SK-N-SH treated with all-trans-retinoic acid at 6 μM for 48 hours (cell line): ENCODE data around the gene ELOVL2.

Experiments
- ATAC-seq: fragments of 200-7000 bp; cut with Tn5 transposase; 3 replicates; pipeline ENCODE4 v1.9.1; 2020; ENCODE audit warnings: mild to moderate bottlenecking, moderate library complexity
- ARNTL ChIP-seq: fragments of 450-650 bp; formaldehyde crosslinking; IDR thresholded peaks from 2 replicates; pipeline ENCODE4 v1.5.0; 2020; ENCODE audit warnings: low read depth, mild to moderate bottlenecking, moderate library complexity, borderline replicate concordance
- BACH2 ChIP-seq: fragments of 250-450 bp; sonication (Bioruptor Pico); IDR thresholded peaks from 2 replicates; pipeline ENCODE4 v1.9.0; 2021; ENCODE audit warnings: mild to moderate bottlenecking, borderline replicate concordance
- CSDC2 ChIP-seq: fragments of 250-450 bp; sonication (Bioruptor Pico); IDR thresholded peaks from 2 replicates; pipeline ENCODE4 v1.5.0; 2020; ENCODE audit warnings: mild to moderate bottlenecking, moderate library complexity
- CSRNP3 ChIP-seq: fragments of 250-450 bp; sonication (Bioruptor Pico); IDR thresholded peaks from 2 replicates; pipeline ENCODE4 v1.5.1; 2021; ENCODE audit warnings: mild to moderate bottlenecking, moderate library complexity
- ESRRG ChIP-seq: fragments of 250-450 bp; sonication (Bioruptor Pico); IDR thresholded peaks from 2 replicates; pipeline ENCODE4 v1.6.1; 2021; ENCODE audit warnings: mild to moderate bottlenecking
- GLIS3 ChIP-seq: fragments of 250-450 bp; sonication (Bioruptor Pico); IDR thresholded peaks from 2 replicates; pipeline ENCODE4 v1.5.0; 2020; ENCODE audit warnings: mild to moderate bottlenecking, moderate library complexity
- ISL1 ChIP-seq: fragments of 250-450 bp; sonication (Bioruptor Pico); IDR thresholded peaks from 2 replicates; pipeline ENCODE4 v2.1.2; 2022; ENCODE audit warnings: mild to moderate bottlenecking, moderate library complexity
- OSR1 ChIP-seq: fragments of 250-450 bp; sonication (Bioruptor Pico); IDR thresholded peaks from 2 replicates; pipeline ENCODE4 v1.8.0; 2022; ENCODE audit warnings: moderate library complexity, mild to moderate bottlenecking, inconsistent platforms
- POU6F1 ChIP-seq: fragments of 250-450 bp; sonication (Bioruptor Pico); IDR thresholded peaks from 2 replicates; pipeline ENCODE4 v1.8.0; 2021; ENCODE audit warnings: low read depth, mild to moderate bottlenecking, moderate library complexity, borderline replicate concordance
- PPARA ChIP-seq: fragments of 250-450 bp; sonication (Bioruptor Pico); IDR thresholded peaks from 2 replicates; pipeline ENCODE4 v1.5.0; 2020; ENCODE audit warnings: mild to moderate bottlenecking, borderline replicate concordance
- RARB ChIP-seq: fragments of 250-450 bp; sonication (Bioruptor Pico); IDR thresholded peaks from 2 replicates; pipeline ENCODE4 v1.8.0; 2021; ENCODE audit warnings: mild to moderate bottlenecking, moderate library complexity
- SNAI2 ChIP-seq: fragments of 250-450 bp; sonication (Bioruptor Pico); IDR thresholded peaks from 2 replicates; pipeline ENCODE4 v1.5.0; 2020; ENCODE audit warnings: mild to moderate bottlenecking, moderate library complexity
- TCF4 ChIP-seq: fragments of 250-450 bp; sonication (Bioruptor Pico); IDR thresholded peaks from 2 replicates; pipeline ENCODE4 v1.8.0; 2021; ENCODE audit warnings: mild to moderate bottlenecking, moderate library complexity, borderline replicate concordance
- TOX ChIP-seq: fragments of 250-450 bp; sonication (Bioruptor Pico); IDR thresholded peaks from 2 replicates; pipeline ENCODE4 v1.8.0; 2021; ENCODE audit warnings: mild to moderate bottlenecking, moderate library complexity, borderline replicate concordance
- ZC3H10 ChIP-seq: fragments of 250-450 bp; sonication (Bioruptor Pico); IDR thresholded peaks from 2 replicates; pipeline ENCODE4 v1.5.1; 2021; ENCODE audit warnings: mild to moderate bottlenecking, moderate library complexity
- ZFP3 ChIP-seq: fragments of 250-450 bp; sonication (Bioruptor Pico); IDR thresholded peaks from 2 replicates; pipeline ENCODE4 v1.5.0; 2020; ENCODE audit warnings: mild to moderate bottlenecking, moderate library complexity
- ZFP30 ChIP-seq: fragments of 450-650 bp; formaldehyde crosslinking; IDR thresholded peaks from 2 replicates; pipeline ENCODE4 v1.5.0; 2022; ENCODE audit warnings: mild to moderate bottlenecking, moderate library complexity
- ZNF565 ChIP-seq: fragments of 450-650 bp; formaldehyde crosslinking; conservative IDR thresholded peaks from 2 replicates; pipeline ENCODE4 v1.5.0; 2020; ENCODE audit warnings: low read depth, mild to moderate bottlenecking, moderate library complexity
- ZNF70 ChIP-seq: fragments of 450-650 bp; formaldehyde crosslinking; IDR thresholded peaks from 2 replicates; pipeline ENCODE4 v1.5.0; 2020; ENCODE audit warnings: mild to moderate bottlenecking, moderate library complexity
- ZNF8 ChIP-seq: fragments of 450-650 bp; formaldehyde crosslinking; IDR thresholded peaks from 2 replicates; pipeline ENCODE4 v1.5.0; 2020; ENCODE audit warnings: mild to moderate bottlenecking, moderate library complexity
- TF ChIP-seq, protein P1 (sequence below): fragments of 250-450 bp; sonication (Bioruptor Pico); IDR thresholded peaks from 2 replicates; pipeline ENCODE4 v1.5.1; 2020; ENCODE audit warnings: low read depth, mild to moderate bottlenecking, moderate library complexity
- TF ChIP-seq, protein P2 (sequence below): fragments of 250-450 bp; sonication (Bioruptor Pico); IDR thresholded peaks from 2 replicates; pipeline ENCODE4 v1.5.0; 2020; ENCODE audit warnings: mild to moderate bottlenecking, moderate library complexity

Gene ELOVL2

GRCh38 chr6:11042025-11042749 lies 1.9 kb downstream of the ELOVL2 start:
- no peak for ATAC-seq
- TF ChIP-seq ARNTL (CRISPR knock-in tag), result no peak
- TF ChIP-seq ZFP3 (CRISPR knock-in tag), result no peak
- TF ChIP-seq ZC3H10, result no peak
- TF ChIP-seq TOX, result no peak
- TF ChIP-seq RARB (CRISPR knock-in tag), result no peak
- TF ChIP-seq GLIS3 (CRISPR knock-in tag), result no peak

- no peak for ATAC-seq
- TF ChIP-seq BACH2 (CRISPR knock-in tag) (no peak), GLIS3 (CRISPR knock-in tag) (no peak), PPARA (no peak), ZNF565 (CRISPR knock-in tag) (no peak), ZNF8 (CRISPR knock-in tag) (no peak), ESRRG (no peak), ZFP30 (CRISPR knock-in tag) (no peak), OSR1 (CRISPR knock-in tag) (no peak), TOX (no peak), POU6F1 (no peak), SNAI2 (CRISPR knock-in tag) (no peak), ARNTL (CRISPR knock-in tag) (no peak), RARB (CRISPR knock-in tag) (no peak), CSRNP3 (CRISPR knock-in tag) (no peak), ZNF70 (no peak), TCF4 (CRISPR knock-in tag) (no peak)
- TF ChIP-seq, protein P1, sequence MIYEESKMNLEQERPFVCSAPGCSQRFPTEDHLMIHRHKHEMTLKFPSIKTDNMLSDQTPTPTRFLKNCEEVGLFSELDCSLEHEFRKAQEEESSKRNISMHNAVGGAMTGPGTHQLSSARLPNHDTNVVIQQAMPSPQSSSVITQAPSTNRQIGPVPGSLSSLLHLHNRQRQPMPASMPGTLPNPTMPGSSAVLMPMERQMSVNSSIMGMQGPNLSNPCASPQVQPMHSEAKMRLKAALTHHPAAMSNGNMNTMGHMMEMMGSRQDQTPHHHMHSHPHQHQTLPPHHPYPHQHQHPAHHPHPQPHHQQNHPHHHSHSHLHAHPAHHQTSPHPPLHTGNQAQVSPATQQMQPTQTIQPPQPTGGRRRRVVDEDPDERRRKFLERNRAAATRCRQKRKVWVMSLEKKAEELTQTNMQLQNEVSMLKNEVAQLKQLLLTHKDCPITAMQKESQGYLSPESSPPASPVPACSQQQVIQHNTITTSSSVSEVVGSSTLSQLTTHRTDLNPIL (CRISPR knock-in tag), result no peak
- TF ChIP-seq, protein P2, sequence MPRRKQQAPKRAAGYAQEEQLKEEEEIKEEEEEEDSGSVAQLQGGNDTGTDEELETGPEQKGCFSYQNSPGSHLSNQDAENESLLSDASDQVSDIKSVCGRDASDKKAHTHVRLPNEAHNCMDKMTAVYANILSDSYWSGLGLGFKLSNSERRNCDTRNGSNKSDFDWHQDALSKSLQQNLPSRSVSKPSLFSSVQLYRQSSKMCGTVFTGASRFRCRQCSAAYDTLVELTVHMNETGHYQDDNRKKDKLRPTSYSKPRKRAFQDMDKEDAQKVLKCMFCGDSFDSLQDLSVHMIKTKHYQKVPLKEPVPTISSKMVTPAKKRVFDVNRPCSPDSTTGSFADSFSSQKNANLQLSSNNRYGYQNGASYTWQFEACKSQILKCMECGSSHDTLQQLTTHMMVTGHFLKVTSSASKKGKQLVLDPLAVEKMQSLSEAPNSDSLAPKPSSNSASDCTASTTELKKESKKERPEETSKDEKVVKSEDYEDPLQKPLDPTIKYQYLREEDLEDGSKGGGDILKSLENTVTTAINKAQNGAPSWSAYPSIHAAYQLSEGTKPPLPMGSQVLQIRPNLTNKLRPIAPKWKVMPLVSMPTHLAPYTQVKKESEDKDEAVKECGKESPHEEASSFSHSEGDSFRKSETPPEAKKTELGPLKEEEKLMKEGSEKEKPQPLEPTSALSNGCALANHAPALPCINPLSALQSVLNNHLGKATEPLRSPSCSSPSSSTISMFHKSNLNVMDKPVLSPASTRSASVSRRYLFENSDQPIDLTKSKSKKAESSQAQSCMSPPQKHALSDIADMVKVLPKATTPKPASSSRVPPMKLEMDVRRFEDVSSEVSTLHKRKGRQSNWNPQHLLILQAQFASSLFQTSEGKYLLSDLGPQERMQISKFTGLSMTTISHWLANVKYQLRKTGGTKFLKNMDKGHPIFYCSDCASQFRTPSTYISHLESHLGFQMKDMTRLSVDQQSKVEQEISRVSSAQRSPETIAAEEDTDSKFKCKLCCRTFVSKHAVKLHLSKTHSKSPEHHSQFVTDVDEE (CRISPR knock-in tag), result no peak
Measured at GRCh38 chr6:11040134-11040533, 4.0 kb downstream of the ELOVL2 start.

GRCh38 chr6:11039040-11039439 lies 5.1 kb downstream of the ELOVL2 start:
- ATAC-seq, result no peak
- TF ChIP-seq OSR1 (CRISPR knock-in tag) (no peak), ISL1 (CRISPR knock-in tag) (no peak), GLIS3 (CRISPR knock-in tag) (no peak), RARB (CRISPR knock-in tag) (no peak), ZNF70 (no peak), TCF4 (CRISPR knock-in tag) (no peak), ZFP3 (CRISPR knock-in tag) (no peak), ESRRG (no peak), CSDC2 (CRISPR knock-in tag) (no peak), ZNF8 (CRISPR knock-in tag) (no peak), TOX (no peak), SNAI2 (CRISPR knock-in tag) (no peak)
- TF ChIP-seq, protein P1 (CRISPR knock-in tag), result no peak
- TF ChIP-seq, all 23 proteins: peak for 0
